Parathyroid adenoma (tissue), 2 donors: ENCODE data around the gene PHC1.

Experiments used
- H2AFZ ChIP-seq: fragments of 300-600 bp; sonication (generic); one replicate; pipeline ENCODE4 v1.7.0; 2017; ENCODE audit warnings: antibody characterized with exemption, mild to moderate bottlenecking
- H3K27ac ChIP-seq: fragments of 300-600 bp; sonication (generic); one replicate; pipeline ENCODE4 v1.7.0; 2017
- H3K27me3 ChIP-seq: fragments of 300-600 bp; sonication (generic); one replicate; pipeline ENCODE4 v1.7.0; 2017; ENCODE audit warnings: low read length; ENCODE audit not compliant: control insufficient read depth, insufficient read depth
- H3K36me3 ChIP-seq: fragments of 300-600 bp; sonication (generic); one replicate; pipeline ENCODE4 v1.7.0; 2017; ENCODE audit warnings: low read length; ENCODE audit not compliant: control insufficient read depth, insufficient read depth
- H3K4me1 ChIP-seq: fragments of 300-600 bp; sonication (generic); one replicate; pipeline ENCODE4 v1.7.0; 2017; ENCODE audit warnings: control low read depth
- H3K4me2 ChIP-seq: fragments of 300-600 bp; sonication (generic); one replicate; pipeline ENCODE4 v1.7.0; 2017; ENCODE audit warnings: low read length
- H3K4me3 ChIP-seq: fragments of 300-600 bp; sonication (generic); one replicate; pipeline ENCODE4 v1.7.0; 2017; ENCODE audit warnings: low read depth, low read length
- H3K79me2 ChIP-seq: fragments of 300-600 bp; sonication (generic); one replicate; pipeline ENCODE4 v1.7.0; 2017; ENCODE audit warnings: control low read depth
- H3K9ac ChIP-seq: fragments of 300-600 bp; sonication (generic); one replicate; pipeline ENCODE4 v1.7.0; 2017; ENCODE audit warnings: mild to moderate bottlenecking
- H3K9me3 ChIP-seq: fragments of 300-600 bp; sonication (generic); one replicate; pipeline ENCODE4 v1.7.0; 2017; ENCODE audit warnings: low read length; ENCODE audit not compliant: control insufficient read depth
- TF ChIP-seq, protein P1 (sequence below): fragments of 300-600 bp; sonication (generic); IDR thresholded peaks from one replicate; pipeline ENCODE4 v1.7.0; 2017; ENCODE audit warnings: antibody characterized with exemption, mild to moderate bottlenecking
- donor health status: primary hyperparathyroidism.

The PHC1 gene

DNA sequence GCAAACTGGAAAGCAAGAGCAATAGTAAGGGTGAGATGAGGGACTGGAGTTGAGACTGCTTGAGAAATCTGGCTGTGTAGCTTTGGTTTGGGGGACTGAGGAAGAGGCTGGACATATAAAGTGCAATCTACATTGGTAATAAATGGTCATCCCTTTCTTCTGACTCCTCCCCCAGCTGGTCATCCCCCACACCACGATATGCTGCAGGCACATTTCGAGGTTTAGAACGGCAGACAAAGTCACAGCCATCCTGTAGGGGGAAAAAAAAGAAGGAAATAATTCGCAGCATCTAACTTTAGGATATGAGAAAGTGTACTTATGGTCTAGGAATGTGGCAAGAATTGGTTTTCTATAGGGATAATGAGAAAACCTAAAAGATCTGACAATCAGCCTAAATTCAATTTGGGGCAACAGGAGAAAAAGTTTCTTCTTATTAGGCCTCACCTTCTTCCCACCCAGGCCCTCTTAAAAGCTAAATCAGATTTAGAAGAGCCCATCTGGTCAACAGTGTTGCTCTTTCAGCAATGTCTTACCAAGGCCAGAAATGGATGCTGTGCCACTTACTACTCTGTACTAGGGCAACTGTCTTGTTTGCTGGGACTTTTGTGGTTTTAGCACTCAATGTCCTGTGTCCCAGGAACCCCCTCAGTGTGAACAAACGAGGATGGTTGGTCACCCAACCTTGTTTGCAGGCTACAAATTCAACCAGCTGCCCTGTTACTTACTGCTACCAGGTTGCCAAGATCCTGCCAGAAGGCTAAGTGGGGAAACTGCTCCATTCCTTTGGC, 27.6 kb downstream of the PHC1 start:
- Histone ChIP-seq H3K9ac (no peak overlapping the region), H3K4me2 (no peak overlapping the region), H3K79me2 (no peaks in the 10 kb centered on the region), H3K9me3 (no peaks in the 10 kb centered on the region), H3K36me3 (no peaks in the 10 kb centered on the region), H3K4me1 (no peaks in the 10 kb centered on the region), H2AFZ (no peak overlapping the region), H3K27ac (no peak overlapping the region), H3K4me3 (no peak overlapping the region), H3K27me3 (no peaks in the 10 kb centered on the region)
- TF ChIP-seq, protein P1, sequence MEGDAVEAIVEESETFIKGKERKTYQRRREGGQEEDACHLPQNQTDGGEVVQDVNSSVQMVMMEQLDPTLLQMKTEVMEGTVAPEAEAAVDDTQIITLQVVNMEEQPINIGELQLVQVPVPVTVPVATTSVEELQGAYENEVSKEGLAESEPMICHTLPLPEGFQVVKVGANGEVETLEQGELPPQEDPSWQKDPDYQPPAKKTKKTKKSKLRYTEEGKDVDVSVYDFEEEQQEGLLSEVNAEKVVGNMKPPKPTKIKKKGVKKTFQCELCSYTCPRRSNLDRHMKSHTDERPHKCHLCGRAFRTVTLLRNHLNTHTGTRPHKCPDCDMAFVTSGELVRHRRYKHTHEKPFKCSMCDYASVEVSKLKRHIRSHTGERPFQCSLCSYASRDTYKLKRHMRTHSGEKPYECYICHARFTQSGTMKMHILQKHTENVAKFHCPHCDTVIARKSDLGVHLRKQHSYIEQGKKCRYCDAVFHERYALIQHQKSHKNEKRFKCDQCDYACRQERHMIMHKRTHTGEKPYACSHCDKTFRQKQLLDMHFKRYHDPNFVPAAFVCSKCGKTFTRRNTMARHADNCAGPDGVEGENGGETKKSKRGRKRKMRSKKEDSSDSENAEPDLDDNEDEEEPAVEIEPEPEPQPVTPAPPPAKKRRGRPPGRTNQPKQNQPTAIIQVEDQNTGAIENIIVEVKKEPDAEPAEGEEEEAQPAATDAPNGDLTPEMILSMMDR = no peak

GRCh38 chr12:8943565-8944186, 29.4 kb downstream of the PHC1 start:
- Histone ChIP-seq H3K27ac (no peak overlapping the region), H3K36me3 (no peaks in the 10 kb centered on the region), H3K4me2 (no peak overlapping the region), H3K9ac (no peak overlapping the region), H3K4me1 (no peaks in the 10 kb centered on the region), H3K27me3 (no peaks in the 10 kb centered on the region), H2AFZ (no peak overlapping the region), H3K9me3 (no peaks in the 10 kb centered on the region), H3K4me3 (no peak overlapping the region), H3K79me2 (peaks cover 2% of the 10 kb centered on the region)
- TF ChIP-seq, protein P1 = no peak

DNA sequence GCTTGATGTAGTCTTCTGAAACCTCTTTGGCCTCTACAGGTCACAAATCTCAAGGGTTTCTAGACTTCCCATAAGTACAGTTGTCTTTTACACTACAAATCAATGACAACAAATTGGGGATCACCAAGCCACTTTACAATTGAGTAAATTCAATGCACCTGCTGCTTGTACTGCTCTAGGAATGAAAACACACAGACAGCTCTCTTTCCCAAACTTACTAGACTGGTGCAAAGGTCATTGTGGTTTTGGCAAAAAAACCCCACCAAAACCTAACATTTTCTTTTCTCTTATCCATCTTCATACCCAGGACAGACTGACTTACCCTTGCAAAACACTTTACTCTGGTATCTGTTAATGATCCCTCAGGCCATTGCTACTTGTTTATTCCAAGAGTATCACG, 32.4 kb downstream of the PHC1 start:
- peaks cover 6% of the 10 kb centered on the region for H3K79me2 ChIP-seq
- H3K4me2 ChIP-seq = no peak overlapping the region
- H3K36me3 ChIP-seq = no peaks in the 10 kb centered on the region
- H3K9me3 ChIP-seq = no peaks in the 10 kb centered on the region
- H3K9ac ChIP-seq = no peak overlapping the region
- no peak overlapping the region for H3K4me3 ChIP-seq
- H3K27ac ChIP-seq = no peak overlapping the region
- no peak overlapping the region for H2AFZ ChIP-seq
- TF ChIP-seq, protein P1 = no peak
- H3K27me3 ChIP-seq = no peaks in the 10 kb centered on the region
- H3K4me1 ChIP-seq = no peaks in the 10 kb centered on the region

DNA sequence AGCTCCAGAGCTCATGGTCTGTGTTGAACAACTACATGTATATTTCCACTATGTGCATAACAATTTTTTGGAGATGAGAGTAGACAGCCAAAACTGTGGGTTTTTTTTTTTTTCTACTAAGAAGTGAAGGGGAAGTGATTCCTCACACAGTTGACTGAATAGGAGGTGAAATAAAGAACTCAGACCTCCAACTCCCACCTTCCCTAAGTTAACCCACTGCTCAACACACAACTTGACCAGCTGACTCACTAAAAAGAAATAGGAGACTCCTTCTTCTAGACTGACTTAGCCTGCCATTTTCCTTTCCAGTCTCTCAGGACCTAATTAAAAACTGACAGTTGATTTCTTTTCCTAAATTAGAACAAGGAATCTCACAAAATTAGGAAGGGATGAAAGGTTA, 33.4 kb downstream of the PHC1 start:
- no peak overlapping the region for H3K9ac ChIP-seq
- no peak overlapping the region for H3K4me3 ChIP-seq
- no peaks in the 10 kb centered on the region for H3K4me1 ChIP-seq
- H3K4me2 ChIP-seq = peak overlapping the region; percentile 12
- H3K27me3 ChIP-seq = no peaks in the 10 kb centered on the region
- H3K36me3 ChIP-seq = no peaks in the 10 kb centered on the region
- H2AFZ ChIP-seq = no peak overlapping the region
- no peaks in the 10 kb centered on the region for H3K9me3 ChIP-seq
- H3K79me2 ChIP-seq = peaks cover 6% of the 10 kb centered on the region
- no peak overlapping the region for H3K27ac ChIP-seq
- TF ChIP-seq, protein P1 = no peak
